HG03571 (cell line): ENCODE data around the gene CTDNEP1.

Experiments used
- ATAC-seq: cut with Tn5 transposase; IDR thresholded peaks from one replicate; pipeline ENCODE4 v1.9.1; 2021; ENCODE audit not compliant: unreplicated experiment

Gene CTDNEP1

DNA sequence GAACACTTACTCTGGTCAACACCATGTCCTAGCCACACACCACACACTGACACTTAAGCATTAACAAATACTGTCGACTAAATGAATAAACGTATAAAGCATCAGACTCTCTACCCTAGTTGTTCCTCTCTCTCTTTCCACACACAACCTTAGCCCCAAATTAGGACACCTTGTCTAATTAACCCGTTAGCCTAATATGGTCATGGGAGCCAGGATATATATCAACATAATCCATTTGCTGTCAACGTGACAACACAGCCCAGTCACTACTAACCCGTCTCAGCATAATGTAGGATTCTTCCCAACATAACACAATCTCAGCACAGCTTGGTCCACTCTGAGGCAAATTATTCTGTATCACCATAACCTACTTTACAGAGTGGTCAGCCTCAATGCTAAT lies 19.4 kb downstream of the CTDNEP1 start:
- no peak for ATAC-seq

- ATAC-seq = no peak
Observed at GRCh38 chr17:7229504-7229903, 22.0 kb downstream of the CTDNEP1 start.

- no peak for ATAC-seq
Observed at GRCh38 chr17:7228920-7229319, 22.6 kb downstream of the CTDNEP1 start.

DNA sequence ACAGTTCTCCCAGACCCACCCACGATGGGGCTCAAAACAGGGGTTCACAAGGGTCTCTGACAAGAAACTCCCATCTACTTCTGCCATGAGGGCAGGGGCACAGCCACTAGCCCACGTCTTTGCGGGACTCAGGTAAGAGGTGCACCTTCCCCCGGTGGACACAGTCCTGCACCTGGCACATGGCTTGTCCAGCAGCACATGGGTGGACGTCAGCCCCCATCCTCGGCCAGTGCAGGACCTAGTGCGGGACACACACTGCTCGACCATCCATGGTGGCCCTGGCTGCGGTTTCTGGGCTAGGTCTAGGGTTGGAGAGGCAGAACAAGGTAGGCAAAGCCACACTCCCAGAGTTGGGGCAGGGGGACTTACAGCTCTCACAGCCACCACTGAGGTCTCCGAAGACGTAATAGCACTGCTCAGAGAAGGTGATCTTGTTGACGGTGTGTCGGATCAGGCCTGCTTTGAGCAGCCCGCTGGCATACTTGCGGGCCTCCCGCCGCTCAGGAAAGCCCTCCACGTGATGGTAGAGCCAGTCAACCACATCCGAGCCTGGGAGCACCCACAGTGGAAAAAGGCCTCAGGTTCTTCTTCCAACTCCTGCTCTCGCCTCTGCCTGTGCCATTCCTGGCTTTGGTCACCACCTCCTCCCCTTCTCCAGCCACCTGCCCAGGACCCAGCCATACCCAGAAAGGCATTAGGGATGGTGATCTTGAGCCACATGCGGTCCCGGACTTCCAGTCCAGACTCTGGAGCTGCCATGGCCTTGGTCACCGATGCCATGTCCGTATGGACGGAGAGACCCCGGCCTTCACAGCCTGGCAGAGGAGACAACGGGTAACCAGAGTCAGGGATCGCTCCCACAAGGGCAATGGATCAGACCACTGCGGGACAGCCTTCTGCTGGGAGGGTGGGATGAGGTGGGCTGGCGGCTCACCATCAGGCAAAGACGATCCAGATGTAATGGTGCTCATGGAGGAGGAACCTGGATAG lies 24.5 kb downstream of the CTDNEP1 start:
- no peak for ATAC-seq

GRCh38 chr17:7225711-7226331 lies 25.7 kb downstream of the CTDNEP1 start:
- ATAC-seq = no peak

- no peak for ATAC-seq
Observed at GRCh38 chr17:7224661-7225111, 26.8 kb downstream of the CTDNEP1 start.

GRCh38 chr17:7224110-7224509 lies 27.4 kb downstream of the CTDNEP1 start:
- ATAC-seq = no peak

DNA sequence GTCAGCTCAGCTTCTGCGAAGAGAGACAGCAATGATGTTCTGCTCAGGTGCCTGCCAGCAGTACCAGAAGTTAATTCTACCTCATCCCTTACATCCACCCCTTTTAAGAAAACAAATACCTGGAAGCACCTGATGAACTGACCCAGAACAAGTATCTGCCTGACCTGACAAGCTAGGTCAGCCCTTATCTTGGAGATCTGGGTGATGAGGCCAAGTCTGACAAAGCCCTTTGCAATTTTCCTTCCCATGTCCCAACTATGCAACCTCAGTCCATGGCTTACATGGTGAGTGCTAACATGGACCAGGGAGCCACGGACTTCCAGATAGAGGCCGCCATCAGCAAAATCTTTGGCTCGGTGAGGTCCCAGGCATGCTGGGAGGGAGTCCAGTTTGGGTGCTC lies 28.2 kb downstream of the CTDNEP1 start:
- no peak for ATAC-seq

GRCh38 chr17:7222972-7223292 lies 28.6 kb downstream of the CTDNEP1 start:
- ATAC-seq = no peak

DNA sequence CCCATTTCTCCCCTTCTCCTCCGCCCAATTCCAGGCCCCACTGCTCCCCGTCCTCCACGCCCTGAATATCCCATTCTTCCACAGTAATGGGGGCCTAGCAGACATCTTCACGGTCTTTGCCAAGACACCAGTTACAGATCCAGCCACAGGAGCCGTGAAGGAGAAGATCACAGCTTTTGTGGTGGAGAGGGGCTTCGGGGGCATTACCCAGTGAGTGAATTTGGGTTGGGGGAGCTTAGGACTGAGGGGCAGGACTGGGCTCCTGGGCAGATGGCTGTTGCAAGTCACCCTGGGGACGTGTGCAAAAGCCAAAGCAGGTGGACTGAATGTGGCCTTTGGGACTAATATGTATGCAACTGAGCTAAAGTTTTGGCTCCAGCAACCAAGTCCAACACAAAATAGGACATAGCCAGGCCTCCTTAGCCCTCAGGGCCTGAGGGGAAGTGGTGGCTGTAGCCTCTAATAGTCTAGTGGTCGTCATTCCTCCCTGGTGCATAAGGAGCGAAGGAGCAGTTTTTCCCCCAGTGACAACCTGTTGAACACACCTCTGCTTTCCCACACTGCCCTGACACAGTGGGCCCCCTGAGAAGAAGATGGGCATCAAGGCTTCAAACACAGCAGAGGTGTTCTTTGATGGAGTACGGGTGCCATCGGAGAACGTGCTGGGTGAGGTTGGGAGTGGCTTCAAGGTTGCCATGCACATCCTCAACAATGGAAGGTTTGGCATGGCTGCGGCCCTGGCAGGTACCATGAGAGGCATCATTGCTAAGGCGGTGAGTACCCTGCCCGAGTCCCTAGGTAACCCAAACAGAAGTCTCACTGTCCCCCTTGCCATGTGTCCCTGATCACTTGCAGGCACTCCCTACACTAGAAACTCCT lies 29.2 kb downstream of the CTDNEP1 start:
- ATAC-seq = no peak

GRCh38 chr17:7221278-7222092 lies 30.0 kb downstream of the CTDNEP1 start:
- ATAC-seq = no peak

GRCh38 chr17:7220593-7221277 lies 30.8 kb downstream of the CTDNEP1 start:
- no peak for ATAC-seq

- peak; percentile 44 for ATAC-seq
Observed at GRCh38 chr17:7219812-7220592, 31.5 kb downstream of the CTDNEP1 start, which contains the start of the genes ACADVL and DLG4. ACADVL (plus strand) TSS chr17:7219938; CDS start chr17:7219985, 47 bp downstream. DLG4 (minus strand) TSS chr17:7219836.

- ATAC-seq = no peak
Observed at GRCh38 chr17:7219229-7219811, 32.2 kb downstream of the CTDNEP1 start.

GRCh38 chr17:7218758-7219157 lies 32.8 kb downstream of the CTDNEP1 start:
- no peak for ATAC-seq

DNA sequence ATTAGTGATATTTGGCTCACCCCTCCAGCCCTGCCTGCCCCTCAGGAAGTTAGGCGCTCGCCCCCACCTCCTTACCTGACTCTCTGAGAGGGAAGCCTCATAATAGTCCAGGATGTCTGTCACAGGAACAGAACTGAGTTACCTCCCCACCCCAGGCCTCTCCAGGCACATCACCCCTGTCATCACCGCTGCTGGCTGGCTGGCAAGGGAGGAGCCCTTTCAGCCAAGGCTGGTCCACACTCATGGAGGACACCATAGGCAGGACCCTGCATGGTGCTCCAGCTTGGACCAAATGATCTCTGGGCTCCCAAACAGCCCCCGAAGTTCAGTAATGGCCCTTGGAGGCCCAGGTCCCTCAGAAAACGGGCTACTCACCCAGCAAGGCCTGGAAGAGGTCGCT lies 33.4 kb downstream of the CTDNEP1 start:
- ATAC-seq = no peak

DNA sequence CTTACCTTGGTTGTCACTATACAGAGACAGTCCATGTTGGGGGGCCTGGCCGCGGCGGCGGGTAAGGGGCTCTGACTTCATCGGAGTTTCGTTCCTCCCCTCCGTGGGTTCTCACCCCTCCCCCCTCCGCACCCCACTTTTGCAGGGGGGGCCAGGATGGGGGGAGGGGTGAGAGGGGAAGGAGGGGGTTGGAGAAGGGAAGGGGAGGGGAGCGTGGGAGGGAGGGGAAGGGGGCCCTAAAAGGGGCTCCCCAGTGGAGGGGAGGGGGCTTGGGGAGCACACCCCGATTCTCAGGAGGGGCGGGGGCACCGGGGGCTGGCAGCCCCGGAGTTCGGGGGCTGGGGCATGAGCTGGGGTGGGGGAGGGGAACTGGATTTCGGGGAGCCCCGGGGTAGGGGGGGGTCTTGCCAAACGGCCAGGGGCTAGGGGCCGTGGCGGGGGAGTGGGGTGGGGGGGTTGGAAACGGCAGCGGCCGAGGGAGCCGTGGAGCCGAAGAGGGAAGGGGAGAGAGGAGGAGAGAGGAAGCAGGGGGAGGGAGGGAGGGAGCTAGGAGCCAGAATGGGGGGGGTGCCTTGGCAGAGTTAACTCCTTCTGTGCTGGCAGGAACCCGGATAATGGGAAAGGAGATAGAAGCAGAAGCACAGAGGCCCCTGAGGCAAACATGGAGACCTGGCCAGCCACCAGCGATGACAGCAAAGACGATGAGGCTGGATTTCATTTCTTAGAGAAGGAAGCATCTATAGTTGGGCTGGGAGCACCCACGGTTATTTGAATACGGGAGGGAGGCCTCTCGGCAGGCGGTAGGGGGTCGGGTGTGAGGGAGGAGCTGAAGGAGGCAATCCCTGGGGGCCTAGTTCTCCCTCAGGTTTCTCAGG lies 34.2 kb downstream of the CTDNEP1 start:
- ATAC-seq = no peak
